ACC112 (cell line): ENCODE data around the gene TNFRSF13B.
"Not testable (repeated sequence)": the region's sequence is repeated elsewhere in the genome, so short reads cannot be mapped to it uniquely, and the experiment has no call there.

Source experiments
- H2AFZ ChIP-seq: fragments of 200-600 bp; sonication (generic); one replicate; pipeline ENCODE4 v1.6.0; 2017; ENCODE audit warnings: antibody characterized with exemption, low read length; ENCODE audit not compliant: unreplicated experiment
- H3K27ac ChIP-seq: fragments of 200-600 bp; sonication (generic); 2 replicates; pipeline ENCODE4 v1.5.1; 2014; ENCODE audit warnings: low read depth, mild to moderate bottlenecking, antibody characterized with exemption, low read length, moderate library complexity
- H3K27me3 ChIP-seq: fragments of 200-600 bp; sonication (generic); 2 replicates; pipeline ENCODE4 v1.6.1; 2014; ENCODE audit warnings: mild to moderate bottlenecking, antibody characterized with exemption, low read length, moderate library complexity, mixed read lengths; ENCODE audit not compliant: insufficient read depth
- H3K36me3 ChIP-seq: fragments of 200-600 bp; sonication (generic); 2 replicates; pipeline ENCODE4 v1.6.1; 2016; ENCODE audit warnings: mild to moderate bottlenecking, antibody characterized with exemption, low read length, moderate library complexity, mixed read lengths; ENCODE audit not compliant: insufficient read depth
- H3K4me1 ChIP-seq: fragments of 200-600 bp; sonication (generic); one replicate; pipeline ENCODE4 v1.6.1; 2016; ENCODE audit warnings: low read length, mixed read lengths; ENCODE audit not compliant: insufficient read depth, unreplicated experiment, control insufficient read depth
- H3K4me3 ChIP-seq: fragments of 200-600 bp; sonication (generic); 2 replicates; pipeline ENCODE4 v1.5.1; 2014; ENCODE audit warnings: mild to moderate bottlenecking, low read depth, low read length
- H3K79me2 ChIP-seq: fragments of 200-600 bp; sonication (generic); one replicate; pipeline ENCODE4 v1.6.0; 2016; ENCODE audit warnings: low read length; ENCODE audit not compliant: control insufficient read depth, unreplicated experiment, insufficient read depth

TNFRSF13B gene

DNA sequence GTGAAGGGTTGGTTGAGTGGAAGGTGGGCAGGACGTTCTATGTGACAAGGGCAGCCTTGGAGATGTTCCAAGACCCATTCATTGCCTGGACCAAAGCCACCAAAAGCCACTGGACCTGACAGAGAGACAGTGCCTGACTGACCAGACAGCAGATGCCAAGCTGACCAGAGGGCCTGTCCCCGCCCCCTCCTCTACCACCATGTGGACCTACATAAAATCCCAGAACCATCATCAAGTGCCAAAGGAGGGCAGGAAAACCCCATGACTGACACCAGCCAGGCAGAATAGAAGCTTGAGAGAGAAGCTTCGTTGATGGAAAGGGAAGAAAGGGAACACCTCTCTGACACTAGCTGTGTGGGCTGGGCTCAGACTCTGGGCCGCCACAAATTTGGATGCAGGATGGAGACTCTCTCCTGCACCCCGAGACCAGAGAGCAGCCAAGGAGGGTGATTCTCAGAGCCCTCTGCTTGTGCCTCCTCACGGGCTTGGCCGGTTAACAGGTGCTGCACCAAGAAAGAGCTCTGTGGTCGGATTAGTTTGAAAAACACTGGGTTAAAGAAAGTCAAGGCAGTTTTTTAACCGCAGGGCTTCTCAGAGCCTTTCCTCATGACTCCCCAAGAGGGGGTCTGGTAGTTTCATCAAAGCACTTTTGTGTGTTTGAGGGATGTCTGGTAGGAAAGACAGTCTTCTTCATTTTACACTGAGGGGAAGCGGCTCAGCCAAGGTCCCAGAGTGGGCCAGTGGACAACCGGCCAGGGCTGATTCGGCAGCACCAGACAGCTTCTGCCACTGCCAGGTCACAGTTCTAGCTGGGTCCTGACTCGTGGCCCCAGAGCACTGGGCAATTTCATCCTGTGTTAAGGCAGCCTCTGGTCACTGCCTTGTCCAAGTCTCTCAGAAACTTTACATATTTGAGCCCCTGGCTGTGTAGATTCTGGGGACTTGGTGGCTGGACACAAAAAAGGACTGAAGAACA is 1.7 kb downstream of the TNFRSF13B start:
- no peak overlapping the region for H3K27ac ChIP-seq
- H3K4me3 ChIP-seq: no peak overlapping the region
- no peak overlapping the region for H2AFZ ChIP-seq
- H3K79me2 ChIP-seq: no peaks in the 10 kb centered on the region
- H3K36me3 ChIP-seq: no peaks in the 10 kb centered on the region
- no peaks in the 10 kb centered on the region for H3K4me1 ChIP-seq
- peaks cover 39% of the 10 kb centered on the region for H3K27me3 ChIP-seq

GRCh38 chr17:16968786-16969185 is 3.1 kb downstream of the TNFRSF13B start:
- Histone ChIP-seq H3K4me3 (no peak overlapping the region), H3K4me1 (no peaks in the 10 kb centered on the region), H3K27me3 (peaks cover 37% of the 10 kb centered on the region), H3K79me2 (no peaks in the 10 kb centered on the region), H2AFZ (no peak overlapping the region), H3K27ac (no peak overlapping the region), H3K36me3 (no peaks in the 10 kb centered on the region)

DNA sequence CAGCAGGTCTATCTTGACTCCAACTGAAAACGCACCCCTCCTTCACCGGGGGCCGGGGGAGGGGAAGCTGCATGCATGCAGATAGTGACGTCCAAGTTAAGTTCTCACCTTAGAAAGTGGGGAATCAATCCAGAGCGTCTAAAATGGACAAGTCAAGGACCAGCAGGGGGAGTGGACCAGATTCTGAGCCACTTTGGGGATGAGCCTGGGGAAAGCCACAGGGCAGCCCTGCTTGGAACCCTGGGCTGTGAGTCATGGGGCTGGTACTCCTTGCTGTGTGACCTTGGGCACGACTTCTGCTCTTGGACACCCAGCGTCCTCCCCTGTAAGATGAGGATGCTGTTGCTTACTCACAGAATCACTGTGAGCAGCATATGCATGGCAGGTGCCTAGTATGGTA is 9.1 kb downstream of the TNFRSF13B start:
- Histone ChIP-seq H3K4me1 (no peaks in the 10 kb centered on the region), H3K36me3 (no peaks in the 10 kb centered on the region), H3K27me3 (peaks cover 39% of the 10 kb centered on the region), H2AFZ (no peak overlapping the region), H3K4me3 (no peak overlapping the region), H3K27ac (no peak overlapping the region), H3K79me2 (no peaks in the 10 kb centered on the region)

DNA sequence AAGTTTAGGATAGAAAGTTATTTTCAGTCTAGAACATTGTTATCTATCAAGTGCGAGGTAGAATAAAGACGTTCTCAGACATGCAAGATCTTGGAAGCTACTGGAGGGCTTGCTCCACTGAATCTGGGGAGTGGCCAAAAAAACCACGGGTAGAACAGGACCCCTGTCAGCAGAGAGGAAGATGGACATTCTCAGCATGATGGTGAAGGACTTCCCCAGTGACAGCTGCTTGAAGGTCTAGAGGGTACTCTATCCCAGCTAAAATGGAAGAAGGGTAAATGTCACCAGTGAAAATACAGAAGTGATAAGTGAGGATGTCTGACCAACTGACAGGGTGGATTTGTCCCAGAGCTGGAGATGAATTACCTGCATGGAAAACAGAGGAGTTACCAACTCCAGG is 10.1 kb downstream of the TNFRSF13B start:
- H3K27ac ChIP-seq: no peak overlapping the region
- peaks cover 49% of the 10 kb centered on the region for H3K27me3 ChIP-seq

DNA sequence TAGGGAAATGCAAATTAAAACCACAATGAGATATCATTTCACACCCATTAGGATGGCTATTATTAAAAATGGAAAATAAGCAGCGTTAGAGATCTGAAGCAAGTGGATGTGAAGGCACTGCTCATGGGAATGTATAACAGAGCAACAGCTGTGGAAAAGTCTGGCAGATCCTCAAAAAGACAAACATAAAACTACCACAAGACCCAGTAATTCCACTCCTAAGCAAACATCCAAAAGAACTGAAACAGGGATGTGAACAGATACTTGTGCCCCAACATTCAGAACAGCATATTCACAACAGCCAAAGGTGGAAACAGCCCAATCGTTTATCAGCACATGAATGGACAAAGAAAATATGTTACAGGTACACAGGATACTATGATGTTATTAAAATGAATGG is 10.9 kb downstream of the TNFRSF13B start:
- H3K27ac ChIP-seq, H2AFZ ChIP-seq, H3K79me2 ChIP-seq, H3K36me3 ChIP-seq, H3K4me1 ChIP-seq, H3K4me3 ChIP-seq: not testable (repeated sequence)
- H3K27me3 ChIP-seq: peaks cover 57% of the 10 kb centered on the region

More for the DNA sequence above, 10.1 kb downstream of the TNFRSF13B start:
- Histone ChIP-seq H3K79me2 (no peaks in the 10 kb centered on the region), H3K4me1 (no peaks in the 10 kb centered on the region), H2AFZ (no peak overlapping the region), H3K36me3 (no peaks in the 10 kb centered on the region), H3K4me3 (no peak overlapping the region)

- not testable (repeated sequence) for H2AFZ ChIP-seq, H3K4me1 ChIP-seq, H3K36me3 ChIP-seq, H3K79me2 ChIP-seq, H3K4me3 ChIP-seq, H3K27ac ChIP-seq
- peaks cover 61% of the 10 kb centered on the region for H3K27me3 ChIP-seq
Measured at GRCh38 chr17:16955011-16955410, 16.9 kb downstream of the TNFRSF13B start.

DNA sequence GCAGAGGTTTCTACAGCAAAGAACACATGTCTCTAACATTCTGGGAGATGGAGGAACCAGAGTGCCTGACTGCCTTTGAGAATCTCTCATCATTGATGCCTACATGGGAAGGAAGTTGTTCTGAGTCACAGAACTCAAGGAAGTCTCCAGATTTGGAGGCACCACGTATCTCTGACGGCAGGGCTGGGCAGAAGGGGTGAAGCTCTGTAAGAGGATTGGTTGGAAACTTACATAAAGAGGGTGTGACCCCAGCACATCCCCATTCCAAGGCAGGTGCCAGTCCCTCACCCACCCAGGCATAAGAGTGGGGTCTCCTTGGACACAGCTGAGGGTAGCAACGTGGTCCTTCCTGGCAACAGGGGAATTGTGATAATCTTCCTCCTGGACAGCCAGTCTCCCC is 17.4 kb downstream of the TNFRSF13B start:
- Histone ChIP-seq H3K27me3 (peaks cover 56% of the 10 kb centered on the region), H3K36me3 (no peaks in the 10 kb centered on the region), H2AFZ (no peak overlapping the region), H3K79me2 (no peaks in the 10 kb centered on the region), H3K27ac (no peak overlapping the region), H3K4me3 (no peak overlapping the region), H3K4me1 (no peaks in the 10 kb centered on the region)

DNA sequence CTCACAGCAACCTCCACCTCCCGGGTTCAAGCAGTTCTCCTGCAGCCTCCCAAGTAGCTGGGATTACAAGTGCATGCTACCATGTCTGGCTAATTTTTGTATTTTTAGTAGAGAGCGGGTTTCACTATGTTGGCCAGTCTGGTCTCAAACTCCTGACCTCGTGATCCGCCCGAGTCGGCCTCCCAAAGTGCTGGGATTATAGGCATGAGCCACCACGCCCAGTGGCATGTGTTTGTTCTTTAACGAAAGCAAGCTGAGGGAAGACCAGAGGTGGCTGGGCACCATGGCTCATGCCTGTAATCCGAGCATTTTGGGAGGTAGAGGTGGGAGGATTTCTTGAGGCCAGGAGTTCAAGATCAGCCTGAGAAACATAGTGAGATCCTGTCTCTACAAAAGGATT is 18.1 kb downstream of the TNFRSF13B start:
- Histone ChIP-seq H3K27me3 (peaks cover 56% of the 10 kb centered on the region), H3K36me3 (no peaks in the 10 kb centered on the region), H3K27ac (no peak overlapping the region), H2AFZ (no peak overlapping the region), H3K4me1 (no peaks in the 10 kb centered on the region), H3K4me3 (no peak overlapping the region), H3K79me2 (no peaks in the 10 kb centered on the region)

DNA sequence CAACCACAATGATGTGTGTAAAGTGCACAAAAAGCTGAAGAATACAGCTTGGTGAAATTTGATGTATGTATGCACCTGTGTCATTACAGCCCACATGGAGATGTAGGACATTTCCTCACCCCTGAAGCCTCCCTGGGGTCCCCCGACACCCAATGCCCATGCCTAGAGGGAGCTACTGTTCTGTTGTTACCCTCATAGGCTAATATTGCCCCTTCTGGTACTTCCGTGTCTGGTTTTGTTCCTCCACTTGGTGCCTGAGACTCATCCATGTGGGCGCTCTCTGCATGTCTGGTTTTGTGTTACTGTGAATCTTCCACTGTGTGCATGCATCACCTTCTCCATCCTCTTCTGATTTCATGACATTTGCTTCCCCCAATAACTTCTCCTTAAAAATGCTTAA is 18.6 kb downstream of the TNFRSF13B start:
- Histone ChIP-seq H3K4me1 (no peaks in the 10 kb centered on the region), H3K79me2 (no peaks in the 10 kb centered on the region), H3K4me3 (no peak overlapping the region), H3K36me3 (no peaks in the 10 kb centered on the region), H3K27me3 (peaks cover 51% of the 10 kb centered on the region), H3K27ac (no peak overlapping the region), H2AFZ (no peak overlapping the region)

- Histone ChIP-seq H3K79me2 (no peaks in the 10 kb centered on the region), H3K4me1 (no peaks in the 10 kb centered on the region), H2AFZ (no peak overlapping the region)
Measured at GRCh38 chr17:16952401-16952800, 19.5 kb downstream of the TNFRSF13B start.

DNA sequence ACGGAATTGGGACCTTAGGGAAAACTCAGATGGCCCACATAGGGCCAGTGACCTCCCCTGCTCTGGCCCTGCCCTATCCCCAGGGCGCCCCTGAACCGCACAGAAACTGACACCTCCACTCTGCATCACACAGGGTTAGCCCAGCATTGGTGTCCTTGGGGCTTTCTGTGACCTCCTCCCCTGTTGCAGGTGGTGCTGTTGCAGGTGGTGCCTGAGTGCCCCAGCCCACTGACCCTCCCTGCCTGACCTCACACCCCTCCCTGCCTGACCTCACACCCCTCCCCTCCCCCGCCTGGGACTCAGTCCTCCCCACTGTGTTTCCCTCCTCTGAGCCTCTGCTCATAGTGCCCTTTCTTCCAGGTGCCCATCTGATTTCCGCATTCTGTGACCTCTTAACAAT is 21.4 kb downstream of the TNFRSF13B start:
- Histone ChIP-seq H3K4me1 (no peaks in the 10 kb centered on the region), H3K4me3 (no peak overlapping the region), H3K27me3 (peaks cover 30% of the 10 kb centered on the region), H3K36me3 (no peaks in the 10 kb centered on the region), H2AFZ (no peak overlapping the region), H3K27ac (no peak overlapping the region), H3K79me2 (no peaks in the 10 kb centered on the region)

More at GRCh38 chr17:16952401-16952800, 19.5 kb downstream of the TNFRSF13B start:
- Histone ChIP-seq H3K27ac (no peak overlapping the region), H3K4me3 (no peak overlapping the region), H3K36me3 (no peaks in the 10 kb centered on the region), H3K27me3 (peaks cover 42% of the 10 kb centered on the region)
